Caki2 (cell line): Measurements from ENCODE around the gene LANCL3. TPM values are rescaled to one million over a fixed set of nuclear protein-coding genes. Genes with fewer than 3 reads are reported as not detected.

Source experiments
- DNase-seq: peaks from one replicate; pipeline ENCODE4 v3.0.0-alpha.2; 2015; ENCODE audit warnings: low read depth
- in situ Hi-C: cut with HindIII; loops from 2 replicates; pipeline ENCODE4 v1.10.0; 2016; ENCODE audit warnings: low sequenced_read_pairs, low pct_unique_long_range_greater_than_20kb, mixed read lengths
- total RNA-seq: library from RNA; depleted of rRNA; stranded (reverse); fragments of >200 nt; shearing (Covaris generic); gene quantifications from 2 replicates; pipeline ENCODE4 v1.2.3, GENCODE V29; 2014; ENCODE audit warnings: low replicate concordance

The LANCL3 gene
- total RNA-seq, 1 experiment from 2014 or later, result not detected

GRCh38 chrX:37666516-37666915 is 95.1 kb downstream of the LANCL3 start:
- in situ Hi-C loops, result no loop called here
- no peak for DNase-seq

- in situ Hi-C loops, result no loop called here
- DNase-seq, result no peak
Measured at GRCh38 chrX:37667141-37667540, 95.7 kb downstream of the LANCL3 start.

GRCh38 chrX:37672563-37672962 is 101.1 kb downstream of the LANCL3 start:
- in situ Hi-C loops, result no loop called here
- no peak for DNase-seq

GRCh38 chrX:37676811-37677210 is 105.3 kb downstream of the LANCL3 start:
- no peak for DNase-seq
- in situ Hi-C loops, result no loop called here

GRCh38 chrX:37677243-37677642 is 105.8 kb downstream of the LANCL3 start:
- DNase-seq, result no peak
- in situ Hi-C loops, result no loop called here

GRCh38 chrX:37677765-37678164 is 106.3 kb downstream of the LANCL3 start:
- DNase-seq, result no peak
- in situ Hi-C loops, result no loop called here

- in situ Hi-C loops, result no loop called here
- no peak for DNase-seq
Measured at GRCh38 chrX:37678574-37678973, 107.1 kb downstream of the LANCL3 start.

GRCh38 chrX:37679230-37679629 is 107.8 kb downstream of the LANCL3 start:
- no peak for DNase-seq
- in situ Hi-C loops, result no loop called here

GRCh38 chrX:37679888-37680287 is 108.4 kb downstream of the LANCL3 start:
- DNase-seq, result no peak
- in situ Hi-C loops, result no loop called here

DNA sequence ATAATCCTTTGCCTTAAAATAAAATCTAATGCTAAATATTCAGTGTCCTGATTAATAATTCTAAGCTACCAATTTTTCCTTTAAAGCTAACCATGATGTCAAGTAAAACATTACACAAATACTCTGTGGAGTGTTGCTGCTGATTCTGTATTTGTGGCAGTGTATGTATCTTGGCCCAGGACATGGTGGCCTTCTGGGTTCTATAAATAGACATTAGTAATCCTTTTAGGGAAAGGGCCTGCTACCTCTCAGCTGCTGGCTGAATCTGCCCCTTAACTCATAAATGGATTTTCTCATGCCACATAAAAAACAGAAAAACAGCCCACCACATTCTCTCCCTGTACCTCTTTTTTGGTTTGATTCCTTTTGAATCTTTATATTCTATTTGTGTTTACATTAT is 113.0 kb downstream of the LANCL3 start:
- in situ Hi-C loops, result no loop called here
- no peak for DNase-seq

- in situ Hi-C loops, result no loop called here
- DNase-seq, result no peak
Measured at GRCh38 chrX:37684973-37685372, 113.5 kb downstream of the LANCL3 start.

DNA sequence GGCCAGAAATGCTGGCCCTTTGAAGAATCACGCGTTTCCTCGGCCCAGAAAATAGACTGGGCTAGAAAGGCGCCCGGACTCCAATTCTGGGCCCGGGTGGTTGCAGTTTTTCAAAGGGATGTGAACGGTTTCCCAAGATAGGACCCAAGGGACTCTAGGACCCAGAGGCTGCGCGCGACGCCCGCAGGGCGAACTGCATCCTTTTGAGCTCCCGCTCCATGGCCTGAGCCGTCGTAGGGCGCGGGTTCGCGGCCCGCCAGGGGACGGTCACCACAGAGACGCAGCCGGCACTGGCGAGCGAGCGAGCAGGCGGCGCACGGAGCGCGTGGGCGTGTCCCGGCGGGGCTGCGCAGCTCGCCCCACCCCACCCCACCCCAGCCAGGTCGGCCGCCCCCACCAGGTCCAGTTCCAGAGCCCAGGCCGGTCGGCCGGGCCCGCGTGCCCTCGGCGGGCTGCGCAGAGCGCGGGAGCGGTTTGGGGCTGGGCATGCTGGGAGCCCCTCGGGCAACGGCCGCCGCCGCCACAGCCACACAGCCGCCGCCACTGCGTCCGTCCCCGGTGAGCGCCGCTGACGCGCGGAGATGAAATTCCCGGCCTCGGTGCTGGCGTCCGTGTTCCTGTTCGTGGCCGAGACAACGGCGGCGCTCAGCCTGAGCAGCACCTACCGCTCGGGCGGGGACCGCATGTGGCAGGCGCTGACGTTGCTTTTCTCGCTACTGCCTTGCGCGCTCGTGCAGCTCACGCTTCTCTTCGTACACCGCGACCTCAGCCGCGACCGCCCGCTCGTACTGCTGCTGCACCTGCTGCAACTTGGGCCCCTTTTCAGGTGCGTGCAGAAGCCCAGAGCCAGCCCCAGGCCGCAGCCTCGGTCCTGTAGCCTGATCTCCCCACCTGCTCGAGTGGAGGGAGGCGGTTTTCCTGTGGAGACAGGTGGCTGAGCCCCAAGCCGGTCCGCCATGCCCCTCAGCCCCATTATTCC is 114.2 kb downstream of the LANCL3 start, which contains the start of gene XK:
Gene XK (plus strand): TSS at position 411 of the 979 bp plus-strand sequence. CDS start 171 bp downstream, at position 582.
- in situ Hi-C loops, result no loop called here
- peak; percentile 61 for DNase-seq

GRCh38 chrX:37686369-37686995 is 115.0 kb downstream of the LANCL3 start:
- in situ Hi-C loops, result no loop called here
- no peak for DNase-seq

DNA sequence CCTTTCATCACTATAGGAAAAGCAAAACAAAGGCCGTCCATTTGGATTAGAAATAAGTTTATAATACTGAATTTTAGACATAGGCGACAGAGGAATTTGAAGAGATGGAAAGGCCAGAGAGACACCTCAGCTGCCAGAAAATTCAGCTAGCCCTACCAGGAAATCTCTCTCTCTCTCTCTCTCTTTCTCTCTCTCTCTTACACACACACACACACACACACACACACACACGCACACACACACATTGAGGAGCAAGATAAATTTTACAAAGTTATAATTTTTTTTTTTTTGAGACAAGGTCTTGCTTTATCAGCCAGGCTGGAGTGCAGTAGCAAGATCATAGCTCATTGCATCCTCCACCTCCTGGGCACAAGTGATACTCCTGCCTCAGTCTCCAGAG is 115.5 kb downstream of the LANCL3 start:
- in situ Hi-C loops, result no loop called here
- no peak for DNase-seq

DNA sequence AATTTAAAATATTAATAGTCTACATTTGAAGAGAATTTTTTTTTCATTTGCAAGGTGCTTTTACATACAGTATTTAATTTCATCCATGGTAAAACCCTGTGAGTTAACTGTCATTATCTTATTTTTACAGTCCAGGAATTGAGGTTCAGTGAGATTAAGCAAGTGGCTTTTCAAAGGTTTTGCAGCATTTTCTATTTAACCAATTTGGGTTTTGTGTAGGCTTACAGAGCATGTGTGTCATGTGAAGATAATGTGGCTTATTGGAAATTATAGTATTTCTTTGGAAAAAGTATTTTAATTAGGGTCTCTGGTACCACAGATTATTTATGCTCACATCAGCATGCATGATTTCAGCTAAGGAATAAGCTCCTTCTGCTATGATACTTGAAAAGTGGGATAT is 118.7 kb downstream of the LANCL3 start:
- in situ Hi-C loops, result no loop called here
- DNase-seq, result no peak

DNA sequence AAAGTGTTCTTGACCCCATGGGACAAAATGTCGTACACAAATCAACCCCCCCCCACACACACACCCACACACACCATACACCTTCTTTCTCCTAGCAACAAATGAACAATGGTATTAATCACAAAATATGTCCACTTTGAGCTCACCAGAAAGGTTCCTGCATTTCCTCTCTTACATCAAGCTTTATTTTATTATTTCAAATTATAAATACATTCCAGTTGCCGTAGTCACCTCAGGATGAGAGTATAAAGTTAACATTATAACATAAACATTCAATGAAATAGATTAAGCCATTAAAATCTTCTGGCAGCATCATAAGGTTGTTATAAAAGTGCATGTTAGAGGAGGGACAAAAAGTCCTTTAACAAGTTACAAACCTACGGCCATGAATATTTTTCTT is 121.5 kb downstream of the LANCL3 start:
- no peak for DNase-seq
- in situ Hi-C loops, result no loop called here

- in situ Hi-C loops, result no loop called here
- no peak for DNase-seq
Measured at GRCh38 chrX:37697169-37697760, 125.8 kb downstream of the LANCL3 start.

GRCh38 chrX:37701588-37701987 is 130.1 kb downstream of the LANCL3 start:
- in situ Hi-C loops, result no loop called here
- no peak for DNase-seq

DNA sequence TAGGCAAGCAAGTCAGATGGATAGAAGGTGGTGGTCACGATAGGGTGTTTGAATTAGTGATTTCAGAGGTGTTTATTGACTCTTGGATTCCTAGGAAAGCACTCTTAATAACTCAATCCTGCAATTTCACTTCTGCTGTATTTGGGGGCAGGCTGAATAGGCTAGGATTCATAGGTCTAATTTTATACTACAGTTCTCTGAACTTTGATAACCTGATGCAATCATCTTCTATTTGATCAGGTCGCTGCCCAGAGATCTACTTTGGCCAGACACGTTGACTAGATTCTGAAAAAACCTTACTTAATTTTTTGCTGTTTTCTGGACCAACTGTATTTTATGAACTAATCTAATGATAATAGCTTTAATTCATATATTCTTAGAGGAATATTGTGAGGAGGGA is 140.5 kb downstream of the LANCL3 start:
- DNase-seq, result no peak
- in situ Hi-C loops, result no loop called here
